MCF 10A (cell line): Measurements from ENCODE around the gene SPATS2L. TPM values are rescaled to one million over a fixed set of nuclear protein-coding genes. Genes with fewer than 3 reads are reported as not detected.

ENCODE experiments used
- BruUV-seq: library from RNA; stranded (reverse); fragments of 400-500 nt; replicated peaks from 2 replicates; lab custom pipeline; 2021; lab: Mats Ljungman, UMichigan
- CTCF ChIA-PET: fragments of 300-600 bp; sonication (Branson Sonifier 250); formaldehyde crosslinking; extraction: SDS; loops from one replicate; lab custom pipeline; 2021; ENCODE audit warnings: antibody characterized with exemption, inconsistent platforms; lab: Yijun Ruan, JAX
- POLR2A ChIA-PET: fragments of 300-600, 350-650 bp; sonication (Branson Sonifier 250); formaldehyde crosslinking; extraction: SDS; loops from one replicate; lab custom pipeline; 2020; ENCODE audit warnings: antibody characterized with exemption, inconsistent platforms; lab: Yijun Ruan, JAX
- DNase-seq: peaks from one replicate; pipeline ENCODE4 v3.0.0-alpha.2; 2018; ENCODE audit not compliant: unreplicated experiment
- H3K27ac Mint-ChIP-seq: one replicate; pipeline ENCODE4 v1.8.0; 2022; ENCODE audit warnings: mild to moderate bottlenecking, low read depth, mixed read lengths; ENCODE audit not compliant: unreplicated experiment
- H3K27me3 Mint-ChIP-seq: one replicate; pipeline ENCODE4 v1.8.0; 2022; ENCODE audit warnings: mixed read lengths; ENCODE audit not compliant: insufficient read depth, unreplicated experiment
- H3K36me3 Mint-ChIP-seq: one replicate; pipeline ENCODE4 v1.8.0; 2022; ENCODE audit warnings: mild to moderate bottlenecking, moderate library complexity, mixed read lengths; ENCODE audit not compliant: insufficient read depth, unreplicated experiment
- H3K4me1 Mint-ChIP-seq: one replicate; pipeline ENCODE4 v1.8.0; 2022; ENCODE audit warnings: mixed read lengths; ENCODE audit not compliant: insufficient read depth, unreplicated experiment
- H3K4me3 Mint-ChIP-seq: one replicate; pipeline ENCODE4 v1.8.0; 2022; ENCODE audit warnings: mild to moderate bottlenecking, moderate library complexity, mixed read lengths; ENCODE audit not compliant: unreplicated experiment
- H3K9me3 Mint-ChIP-seq: one replicate; pipeline ENCODE4 v1.8.0; 2022; ENCODE audit warnings: mixed read lengths; ENCODE audit not compliant: unreplicated experiment
- intact Hi-C: fragments of 100-400 bp; cut with micrococcal nuclease; formaldehyde crosslinking; loops from 2 replicates; pipeline ENCODE4 v1.14.1; 2022
- total RNA-seq: library from RNA; stranded (reverse); gene quantifications from 2 replicates; pipeline ENCODE4 v1.2.3, GENCODE V29; 2022
- TF ChIP-seq, protein P1 (sequence below): fragments of 200-600 bp; IDR thresholded peaks from one replicate; pipeline ENCODE4 v1.8.0; 2022; ENCODE audit warnings: antibody characterized with exemption, mild to moderate bottlenecking; ENCODE audit not compliant: unreplicated experiment

SPATS2L gene
- total RNA-seq, 1 experiment from 2014 or later, result 68.3 TPM

DNA sequence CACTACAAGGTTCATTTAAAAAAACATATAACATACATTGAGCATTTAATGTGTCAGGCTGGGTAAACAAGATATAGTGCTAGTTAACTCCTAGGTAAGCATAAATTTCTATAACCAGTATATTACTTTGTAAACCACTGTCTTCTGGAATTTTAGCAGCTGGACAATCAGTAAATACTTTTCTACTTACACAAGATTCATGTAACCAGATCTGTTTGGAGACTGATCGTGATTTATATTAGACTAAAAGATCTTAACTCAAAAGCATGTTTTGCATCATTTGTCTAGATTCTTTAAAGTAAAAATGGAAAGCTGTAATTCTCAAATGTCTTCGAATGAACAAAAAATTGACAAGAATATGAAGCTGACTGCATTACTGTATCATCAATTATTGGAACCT is 218.6 kb downstream of the SPATS2L start:
- TF ChIP-seq, protein P1, sequence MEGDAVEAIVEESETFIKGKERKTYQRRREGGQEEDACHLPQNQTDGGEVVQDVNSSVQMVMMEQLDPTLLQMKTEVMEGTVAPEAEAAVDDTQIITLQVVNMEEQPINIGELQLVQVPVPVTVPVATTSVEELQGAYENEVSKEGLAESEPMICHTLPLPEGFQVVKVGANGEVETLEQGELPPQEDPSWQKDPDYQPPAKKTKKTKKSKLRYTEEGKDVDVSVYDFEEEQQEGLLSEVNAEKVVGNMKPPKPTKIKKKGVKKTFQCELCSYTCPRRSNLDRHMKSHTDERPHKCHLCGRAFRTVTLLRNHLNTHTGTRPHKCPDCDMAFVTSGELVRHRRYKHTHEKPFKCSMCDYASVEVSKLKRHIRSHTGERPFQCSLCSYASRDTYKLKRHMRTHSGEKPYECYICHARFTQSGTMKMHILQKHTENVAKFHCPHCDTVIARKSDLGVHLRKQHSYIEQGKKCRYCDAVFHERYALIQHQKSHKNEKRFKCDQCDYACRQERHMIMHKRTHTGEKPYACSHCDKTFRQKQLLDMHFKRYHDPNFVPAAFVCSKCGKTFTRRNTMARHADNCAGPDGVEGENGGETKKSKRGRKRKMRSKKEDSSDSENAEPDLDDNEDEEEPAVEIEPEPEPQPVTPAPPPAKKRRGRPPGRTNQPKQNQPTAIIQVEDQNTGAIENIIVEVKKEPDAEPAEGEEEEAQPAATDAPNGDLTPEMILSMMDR, result no peak
- intact Hi-C loops, result no loop called here
- H3K4me3 Mint-ChIP-seq, result peak overlapping the region; percentile 74
- peaks cover 23% of the 10 kb centered on the region for H3K4me1 Mint-ChIP-seq
- no peaks in the 10 kb centered on the region for H3K36me3 Mint-ChIP-seq
- POLR2A ChIA-PET, result interaction anchor here (0.7 to 2.9 kb wide), 15 partner anchors 9 to 594 kb away, joined by 3 to 23 read pairs (median 4); partner anchors contain the start of genes CLK1 and KCTD18
- DNase-seq, result no peak
- H3K27ac Mint-ChIP-seq, result no peak overlapping the region
- CTCF ChIA-PET, result interaction anchor here (0.6 to 4.8 kb wide), 4 partner anchors 15 to 177 kb away, joined by 3 to 27 read pairs (median 4); partner anchors contain the start of gene KCTD18
- no peaks in the 10 kb centered on the region for H3K27me3 Mint-ChIP-seq
- no TSS peak for BruUV-seq
- H3K9me3 Mint-ChIP-seq, result no peaks in the 10 kb centered on the region

DNA sequence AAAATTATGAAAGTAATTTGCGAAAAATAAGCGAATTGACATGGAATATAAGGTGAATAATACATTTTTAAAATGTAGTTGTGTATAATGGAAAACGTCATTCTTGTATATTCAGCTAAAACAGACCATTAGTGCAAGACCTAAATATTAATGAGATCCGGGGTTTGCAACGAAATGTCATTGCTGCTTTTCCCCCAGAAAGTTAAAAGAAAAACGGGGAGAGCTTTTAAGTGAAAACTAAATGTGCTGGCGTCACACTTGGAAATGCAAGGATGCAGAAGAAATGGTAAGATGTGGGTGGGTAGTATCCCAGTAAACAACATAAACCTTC is 219.0 kb downstream of the SPATS2L start:
- H3K4me1 Mint-ChIP-seq, result peaks cover 23% of the 10 kb centered on the region
- no peak for DNase-seq
- peak overlapping the region; percentile 74 for H3K4me3 Mint-ChIP-seq
- TF ChIP-seq, protein P1, result no peak
- CTCF ChIA-PET, result interaction anchor here (0.8 to 4.8 kb wide), 2 partner anchors 16 to 90 kb away, joined by 3 to 27 read pairs; partner anchors contain the start of gene KCTD18
- TSS peak; percentile 53 for BruUV-seq
- H3K27me3 Mint-ChIP-seq, result no peaks in the 10 kb centered on the region
- H3K9me3 Mint-ChIP-seq, result no peaks in the 10 kb centered on the region
- POLR2A ChIA-PET, result interaction anchor here (0.6 to 2.9 kb wide), 17 partner anchors 9 to 595 kb away, joined by 3 to 23 read pairs (median 4); partner anchors contain the start of genes CLK1 and KCTD18
- intact Hi-C loops, result no loop called here
- no peaks in the 10 kb centered on the region for H3K36me3 Mint-ChIP-seq
- H3K27ac Mint-ChIP-seq, result no peak overlapping the region

DNA sequence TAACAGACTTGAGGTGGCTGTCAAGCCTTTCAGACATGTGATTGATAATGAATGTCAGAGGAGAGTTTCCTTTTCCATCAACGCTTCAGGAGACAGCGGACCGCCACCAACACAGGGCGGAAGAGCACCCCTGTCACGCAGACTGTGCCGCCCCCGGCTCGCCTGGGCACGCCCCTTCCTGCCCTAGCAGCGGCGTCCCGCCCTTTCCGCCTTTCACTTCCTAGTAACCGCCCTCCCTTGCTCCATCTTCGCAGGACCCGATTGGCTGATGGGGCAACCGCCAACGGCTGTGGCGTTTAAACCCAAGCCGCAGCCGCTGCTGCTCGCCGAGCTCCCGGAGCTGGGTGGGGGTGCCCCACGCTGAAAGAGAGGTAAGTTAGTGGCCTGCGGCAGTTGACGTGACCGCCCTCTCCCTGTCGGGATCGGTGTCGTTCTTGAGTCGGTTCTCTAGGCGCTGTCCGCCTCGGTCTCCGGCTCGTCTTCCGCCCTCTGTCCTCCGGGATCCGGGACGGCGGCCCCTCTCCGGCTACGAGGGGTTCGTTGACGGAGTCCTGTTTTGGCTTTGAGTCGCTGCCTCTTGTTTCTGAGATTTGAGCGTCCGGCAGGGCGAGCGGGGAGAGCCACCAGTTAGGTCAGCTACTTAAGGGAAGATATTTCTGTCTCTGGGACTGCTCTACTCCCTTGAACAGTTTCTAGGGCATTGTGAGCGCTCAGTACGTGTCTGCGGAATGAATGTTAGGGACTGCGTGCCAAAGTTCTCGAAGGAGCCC is 219.6 kb downstream of the SPATS2L start, which contains the start of gene SGO2:
TSS of gene SGO2 (plus strand) at position 326 of the 770 bp plus-strand sequence. CDS start 6,769 bp downstream, outside the sequence.
- TSS peak; percentile 69 for BruUV-seq
- intact Hi-C loops, result no loop called here
- H3K27ac Mint-ChIP-seq, result peak within 1 kb of the TSS; percentile 47

More for the DNA sequence above, 219.6 kb downstream of the SPATS2L start, which contains the start of gene SGO2:
- CTCF ChIA-PET, result interaction anchor here (0.5 to 4.8 kb wide), 5 partner anchors 16 to 209 kb away, joined by 3 to 27 read pairs (median 3); partner anchors contain the start of gene KCTD18
- H3K9me3 Mint-ChIP-seq, result no peaks in the 10 kb centered on the region
- H3K36me3 Mint-ChIP-seq, result no peaks in the 10 kb centered on the region
- peak within 1 kb of the TSS; percentile 74 for H3K4me3 Mint-ChIP-seq
- POLR2A ChIA-PET, result interaction anchor here (0.6 to 2.9 kb wide), 22 partner anchors 9 to 595 kb away, joined by 3 to 23 read pairs (median 4); partner anchors contain the start of genes CLK1 and KCTD18
- H3K27me3 Mint-ChIP-seq, result no peaks in the 10 kb centered on the region
- DNase-seq, result peak; percentile 96
- peaks cover 23% of the 10 kb centered on the region for H3K4me1 Mint-ChIP-seq
- TF ChIP-seq, protein P1, result no peak
